NCI-H2171 treated with DMSO at 0.1 percent for 48 hours (cell line): ENCODE measurements around the gene SOX3.

Experiments used
- DNase-seq: peaks from one replicate; lab custom pipeline; 2025; lab: John Stamatoyannopoulos, UW

Gene SOX3

DNA sequence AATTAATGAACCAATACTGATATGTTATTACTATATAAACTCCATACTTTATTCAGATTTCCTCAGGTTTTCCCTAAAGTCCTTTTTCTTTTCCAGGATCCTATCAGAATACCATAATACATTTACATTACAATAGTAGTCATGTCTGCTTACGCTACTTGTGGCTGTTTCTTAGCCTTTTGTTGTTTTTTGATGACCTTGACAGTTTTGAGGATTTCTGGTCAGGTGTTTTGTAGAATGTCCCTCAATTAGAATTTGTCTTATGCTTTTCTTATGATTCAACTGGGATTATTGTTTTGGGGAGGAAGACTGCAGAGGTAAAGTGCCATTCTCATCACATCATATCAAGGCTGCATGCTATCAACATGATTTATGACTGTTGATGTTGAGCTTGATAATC, 9.1 kb downstream of the SOX3 start:
- DNase-seq, result no peak

DNA sequence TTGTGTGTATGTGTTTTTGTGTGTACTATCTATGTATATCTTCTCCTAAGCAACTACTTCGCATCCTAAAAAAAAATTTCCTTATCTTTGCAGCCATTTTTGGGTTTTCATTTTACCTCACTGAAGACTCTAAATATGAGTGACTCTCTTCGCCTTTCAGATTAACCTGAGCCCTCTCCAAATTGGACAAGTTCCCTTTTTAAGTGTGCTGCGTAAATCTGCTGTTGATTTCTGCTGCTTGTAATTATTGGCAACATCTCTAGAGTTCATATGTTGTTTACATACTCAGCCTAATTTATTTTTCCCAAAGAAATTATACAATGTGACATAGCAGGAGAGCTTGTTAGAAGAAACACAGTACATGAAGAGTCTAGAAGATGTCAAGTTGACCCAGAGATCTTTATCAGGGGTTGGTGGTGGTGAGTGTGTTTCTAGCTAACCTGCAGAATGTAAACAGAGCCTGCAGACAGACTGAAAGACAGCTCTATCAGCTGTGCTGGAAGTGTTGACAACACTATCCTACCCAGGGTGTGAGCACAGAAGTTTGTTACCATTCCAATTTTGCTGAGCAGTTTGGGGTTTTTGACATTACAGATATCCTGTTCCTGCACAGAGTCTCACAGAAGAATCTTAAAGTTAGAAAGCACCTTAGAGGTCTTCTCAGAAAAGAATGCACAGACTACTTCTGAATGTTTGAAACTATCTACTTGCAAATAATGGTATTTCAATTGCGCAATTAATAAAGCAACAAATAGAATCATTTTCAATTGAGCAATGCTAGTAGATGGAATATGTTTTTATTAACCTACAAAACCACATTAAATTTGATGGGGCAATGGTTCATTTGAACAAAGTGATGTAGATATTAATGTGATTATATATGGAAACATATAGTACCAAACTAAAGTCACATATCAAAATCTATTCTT, 12.5 kb downstream of the SOX3 start:
- DNase-seq, result no peak

DNA sequence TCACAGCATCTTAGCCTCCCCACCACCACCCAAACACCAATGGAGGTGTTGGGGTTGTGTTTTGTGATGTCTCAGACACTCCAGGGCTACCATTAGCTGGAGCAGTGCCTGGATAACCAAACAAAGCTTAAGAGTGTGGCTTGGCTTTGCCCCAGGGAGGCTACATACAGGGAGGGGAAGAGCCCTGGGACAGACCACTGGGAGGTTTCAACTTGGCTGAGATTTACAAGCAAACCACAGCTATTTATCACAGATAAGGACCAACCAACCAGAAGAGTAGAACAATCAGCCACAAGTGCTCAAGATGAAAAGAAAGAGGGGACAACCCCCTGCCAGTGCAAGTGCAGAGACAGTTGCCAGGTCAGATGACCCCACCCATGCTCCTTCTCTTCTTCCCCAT, 24.1 kb downstream of the SOX3 start:
- DNase-seq, result no peak

DNA sequence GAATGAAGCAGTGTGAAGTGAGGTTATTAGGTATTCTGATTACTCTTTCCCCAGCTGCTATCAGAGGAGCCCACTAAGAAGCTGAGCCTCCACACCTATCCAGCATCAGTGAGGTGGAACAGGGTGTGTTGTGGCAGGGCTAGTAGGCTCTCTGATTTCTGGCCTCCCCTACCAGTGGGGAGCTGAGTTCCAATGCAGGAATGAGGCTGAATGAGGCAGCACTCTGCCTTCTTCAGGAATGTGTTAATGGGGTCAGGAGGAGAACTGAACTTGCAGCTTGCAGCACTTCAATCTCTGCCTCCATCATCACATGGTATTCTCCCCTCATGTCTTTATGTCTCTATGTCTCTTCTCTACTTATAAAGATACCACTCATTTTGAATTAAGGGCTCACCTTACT, 26.9 kb downstream of the SOX3 start:
- no peak for DNase-seq

DNA sequence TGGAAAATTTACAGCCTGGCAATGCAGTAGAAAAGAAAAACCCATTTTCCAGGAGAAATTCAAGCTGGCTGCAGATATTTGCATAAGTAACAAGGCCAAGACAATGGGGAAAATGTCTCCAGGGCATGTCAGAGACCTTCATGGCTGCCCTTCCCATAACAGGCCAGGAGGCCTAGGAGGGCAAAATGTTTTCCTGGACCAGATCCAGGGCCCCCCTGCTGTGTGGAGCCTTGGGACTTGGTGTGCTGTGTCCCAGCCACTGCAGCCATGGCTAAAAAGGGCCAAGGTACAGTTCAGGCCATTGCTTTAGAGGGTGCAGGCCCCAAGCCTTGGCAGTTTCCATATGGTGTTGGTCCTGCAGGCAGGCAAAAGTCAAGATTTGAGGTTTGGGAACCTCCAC, 29.8 kb downstream of the SOX3 start:
- DNase-seq, result no peak

DNA sequence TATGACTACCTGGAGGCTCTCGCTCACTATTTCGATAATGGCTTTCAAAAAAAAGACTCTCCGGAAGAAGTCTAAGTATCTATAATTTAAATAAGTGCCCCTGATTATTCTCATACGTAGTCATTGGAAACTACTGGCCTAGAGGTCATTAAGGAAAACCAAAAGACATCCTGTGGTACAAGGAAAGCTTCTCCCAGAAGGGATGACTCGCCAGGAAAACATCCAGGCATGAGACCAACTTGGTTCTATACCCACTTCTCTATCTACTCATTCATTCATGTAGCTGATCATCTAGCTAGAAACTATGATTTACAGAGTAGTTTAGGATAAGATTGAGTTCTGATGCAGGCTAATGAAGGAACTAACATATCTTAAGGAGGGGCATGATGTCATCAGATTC, 37.7 kb downstream of the SOX3 start:
- DNase-seq, result no peak
